Mammary epithelial cell (primary cell): ENCODE measurements around the gene TRRAP.

Experiments used
- EZH2 ChIP-seq: IDR thresholded peaks from 2 replicates; pipeline ENCODE4 v1.6.1; 2012; ENCODE audit warnings: low read length, inconsistent platforms, borderline replicate concordance
- TF ChIP-seq, protein P1 (sequence below), 2 donors: IDR thresholded peaks in 1 of 2; conservative IDR thresholded peaks in 1 of 2; 2 replicates each; pipeline ENCODE4 v1.5.1; 2011 to 2012; ENCODE audit warnings: inconsistent platforms in 2 of 2, low read length in 2 of 2, mild to moderate bottlenecking in 2 of 2, control low read depth in 1 of 2, low read depth in 1 of 2; ENCODE audit not compliant: insufficient read depth in 1 of 2; ENCODE audit errors: extremely low read depth in 1 of 2

DNA sequence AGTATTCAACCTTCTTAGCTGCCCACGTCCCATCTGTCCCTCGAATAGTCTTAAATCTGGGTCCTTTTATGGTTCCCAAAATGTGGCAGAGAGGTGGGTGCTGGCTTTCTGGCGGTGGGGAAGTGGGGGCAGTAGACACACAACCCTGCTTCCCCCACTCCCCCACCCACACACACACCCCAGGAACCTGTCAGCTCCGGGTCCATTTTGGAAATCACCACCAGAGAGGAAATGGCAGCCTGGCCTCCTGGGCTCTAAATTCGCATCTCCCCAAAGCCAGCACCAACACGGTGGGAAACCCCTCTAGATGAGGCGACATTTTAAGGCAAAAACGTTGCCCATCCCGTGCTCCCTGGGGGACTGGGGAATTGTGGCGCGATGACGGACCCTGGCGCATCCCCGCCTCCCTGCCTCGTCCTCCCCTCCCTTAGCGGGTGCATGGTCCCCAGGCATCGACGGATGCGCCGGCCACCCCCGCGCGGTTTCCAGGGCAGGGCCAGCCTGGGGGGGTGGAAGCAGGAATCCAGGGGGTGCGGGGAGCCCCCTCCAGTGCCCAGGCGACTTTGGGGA is 9.2 kb upstream of the TRRAP start:
- TF ChIP-seq, protein P1, sequence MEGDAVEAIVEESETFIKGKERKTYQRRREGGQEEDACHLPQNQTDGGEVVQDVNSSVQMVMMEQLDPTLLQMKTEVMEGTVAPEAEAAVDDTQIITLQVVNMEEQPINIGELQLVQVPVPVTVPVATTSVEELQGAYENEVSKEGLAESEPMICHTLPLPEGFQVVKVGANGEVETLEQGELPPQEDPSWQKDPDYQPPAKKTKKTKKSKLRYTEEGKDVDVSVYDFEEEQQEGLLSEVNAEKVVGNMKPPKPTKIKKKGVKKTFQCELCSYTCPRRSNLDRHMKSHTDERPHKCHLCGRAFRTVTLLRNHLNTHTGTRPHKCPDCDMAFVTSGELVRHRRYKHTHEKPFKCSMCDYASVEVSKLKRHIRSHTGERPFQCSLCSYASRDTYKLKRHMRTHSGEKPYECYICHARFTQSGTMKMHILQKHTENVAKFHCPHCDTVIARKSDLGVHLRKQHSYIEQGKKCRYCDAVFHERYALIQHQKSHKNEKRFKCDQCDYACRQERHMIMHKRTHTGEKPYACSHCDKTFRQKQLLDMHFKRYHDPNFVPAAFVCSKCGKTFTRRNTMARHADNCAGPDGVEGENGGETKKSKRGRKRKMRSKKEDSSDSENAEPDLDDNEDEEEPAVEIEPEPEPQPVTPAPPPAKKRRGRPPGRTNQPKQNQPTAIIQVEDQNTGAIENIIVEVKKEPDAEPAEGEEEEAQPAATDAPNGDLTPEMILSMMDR (conservative IDR thresholded peaks at IDR 0.05 in 1 of 2, IDR thresholded peaks at IDR 0.05 in 1 of 2; ENCODE audit: extremely low read depth in 1 of 2, insufficient read depth in 1 of 2, low read depth in 1 of 2, low read length in 2 of 2) = no peak
- TF ChIP-seq EZH2 = no peak
